Aorta (tissue), 5 donors: ENCODE measurements around the gene SRGAP2C. TPM values are rescaled to one million over a fixed set of nuclear protein-coding genes. Genes with fewer than 3 reads are reported as not detected.
"Not testable (repeated sequence)": the region's sequence is repeated elsewhere in the genome, so short reads cannot be mapped to it uniquely, and the experiment has no call there.

Experiments used
- ATAC-seq: fragments of 200-7000 bp; cut with Tn5 transposase; one replicate; pipeline ENCODE4 v1.9.1; 2022; ENCODE audit warnings: moderate library complexity; ENCODE audit not compliant: low FRiP score
- DNase-seq, 2 donors: peaks; one replicate each; pipeline ENCODE4 v3.0.0-alpha.2; 2020
- H3K27ac ChIP-seq, 2 donors: one replicate each; pipeline ENCODE4 v1.5.1; 2013; ENCODE audit warnings: low read length in 2 of 2, mild to moderate bottlenecking in 2 of 2, moderate library complexity in 2 of 2, control low read depth in 1 of 2, inconsistent platforms in 1 of 2, low read depth in 1 of 2
- H3K27me3 ChIP-seq, 2 donors: one replicate each; pipeline ENCODE4 v1.6.1; 2013; ENCODE audit warnings: control low read depth in 1 of 2, low read length in 1 of 2, mild to moderate bottlenecking in 1 of 2, moderate library complexity in 1 of 2; ENCODE audit not compliant: insufficient read depth in 2 of 2, control insufficient read depth in 1 of 2
- H3K36me3 ChIP-seq, 2 donors: one replicate each; pipeline ENCODE4 v1.6.1; 2013; ENCODE audit warnings: control low read depth in 1 of 2, low read length in 1 of 2, mild to moderate bottlenecking in 1 of 2; ENCODE audit not compliant: insufficient read depth in 2 of 2, control insufficient read depth in 1 of 2
- H3K4me1 ChIP-seq, 2 donors: one replicate each; pipeline ENCODE4 v1.6.1; 2013; ENCODE audit warnings: low read length in 2 of 2, control low read depth in 1 of 2, mild to moderate bottlenecking in 1 of 2, moderate library complexity in 1 of 2; ENCODE audit not compliant: insufficient read depth in 2 of 2, control insufficient read depth in 1 of 2
- H3K4me3 ChIP-seq, 2 donors: one replicate each; pipeline ENCODE4 v1.5.1; 2013; ENCODE audit warnings: low read length in 2 of 2, control low read depth in 1 of 2, mild to moderate bottlenecking in 1 of 2
- H3K9me3 ChIP-seq: one replicate; pipeline ENCODE4 v1.6.1; 2013; ENCODE audit warnings: mild to moderate bottlenecking, low read length; ENCODE audit not compliant: control insufficient read depth
- WGBS, 2 donors: extraction: QIAGEN DNeasy Blood & Tissue Kit; methylation state at CpG; one replicate each; pipeline ENCODE4 v1.1.7; 2013; 5-methylcytosine and 5-hydroxymethylcytosine counted together
- intact Hi-C, 2 donors: fragments of 100-400 bp; cut with DNase I; formaldehyde crosslinking; loops; one replicate each; pipeline versions ENCODE4 v1.14.2 to v1.15.0; 2022
- polyA plus RNA-seq, 2 donors: library from polyadenylated mRNA; stranded (reverse); fragments of 200-250 nt; gene quantifications; one replicate each; pipeline ENCODE4 v1.2.3, GENCODE V29; 2013
- total RNA-seq, 2 donors: library from RNA; stranded (reverse); fragmentation: NEBNext Ultra II Directional; extraction: Animal tissue kit (Norgen Biotek cat#: 25700); gene quantifications; one replicate each; pipeline ENCODE4 v1.2.1, GENCODE V29; 2021
- donor health status: healthy with polysubstance abuse.
- donor health status: Bipolar disorder and iron deficiency.
- donor health status: DM: no; HTN: no; CAD: no.
- donor health status: DM: no; HTN: no; CAD: no.
- donor health status: DM: yes; HTN: yes; CAD: no.

SRGAP2C gene
- total and polyA plus RNA-seq, 4 donors, result 4.4 to 42.7 (median 22.0) TPM

DNA sequence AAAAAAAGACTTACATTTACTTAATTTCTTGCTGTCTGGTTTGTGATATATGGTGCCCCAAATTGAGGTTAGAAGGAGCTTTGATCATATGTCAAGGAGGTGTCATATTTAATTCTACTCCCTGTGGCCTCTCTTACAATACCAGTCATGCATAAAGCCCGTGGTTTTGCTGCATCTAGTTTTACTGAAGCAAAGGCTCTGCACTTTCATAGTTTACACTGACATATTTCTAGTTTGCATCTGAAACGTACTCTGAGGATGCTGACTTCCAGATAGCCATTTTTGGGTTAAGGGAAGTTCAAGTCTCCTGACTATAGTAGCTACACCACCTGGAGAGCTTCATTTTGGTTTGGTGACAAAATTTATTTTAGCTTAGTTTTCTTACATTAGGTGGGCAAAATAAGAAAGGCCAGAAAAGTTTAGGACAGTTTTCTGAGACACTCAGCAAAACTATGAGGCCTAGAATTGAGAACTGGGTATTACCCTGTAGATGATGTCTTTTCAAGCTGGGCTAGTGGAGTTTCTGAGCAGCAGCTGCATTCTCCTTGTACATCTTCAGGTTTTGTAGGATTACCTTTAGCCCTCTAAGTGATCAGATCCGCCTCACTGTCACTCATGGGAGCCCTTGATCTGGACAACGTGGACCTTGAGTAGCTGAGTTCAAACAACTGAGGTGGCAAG, 47.8 kb downstream of the SRGAP2C start:
- ATAC-seq, H3K4me3 ChIP-seq, H3K36me3 ChIP-seq, H3K9me3 ChIP-seq, DNase-seq, intact Hi-C loops, H3K27ac ChIP-seq, H3K4me1 ChIP-seq, H3K27me3 ChIP-seq: not testable (repeated sequence)
- 41 to 56% methylated on average over 1 of the region's 4 CpGs for WGBS, 2 donors

DNA sequence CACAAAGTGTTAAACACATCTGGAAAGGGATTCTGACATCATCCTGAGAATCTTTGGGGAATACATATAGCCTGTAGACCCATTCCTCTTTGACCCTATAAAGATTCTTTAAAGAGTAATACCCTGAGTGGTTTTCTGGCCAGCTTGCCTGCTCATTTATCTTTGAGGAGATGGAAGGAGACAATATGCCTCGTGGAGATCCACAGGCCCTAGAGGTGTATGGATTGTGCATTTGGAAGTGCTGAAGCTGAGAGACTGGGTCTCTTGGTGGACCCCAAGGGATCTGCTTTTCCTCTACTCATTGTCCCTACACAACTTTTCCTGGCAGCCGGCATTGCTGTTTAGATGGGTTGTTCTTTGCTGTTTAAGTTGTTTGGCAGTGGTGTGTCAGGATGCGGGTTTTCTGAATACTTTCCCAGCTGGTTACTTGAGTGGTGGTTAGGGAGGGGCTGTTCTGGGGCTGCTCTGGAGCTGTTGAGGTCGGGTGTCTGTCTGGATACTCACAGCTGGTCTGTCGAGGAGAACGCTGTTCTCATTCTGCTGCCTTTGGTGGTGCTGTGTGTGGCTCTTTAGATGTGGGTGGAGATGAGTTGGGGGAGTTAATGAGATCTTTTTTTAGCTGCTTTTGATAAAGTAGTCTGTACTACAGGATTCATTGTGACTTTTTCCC, 49.5 kb downstream of the SRGAP2C start:
- intact Hi-C loops, H3K9me3 ChIP-seq, H3K27me3 ChIP-seq, H3K4me1 ChIP-seq, H3K36me3 ChIP-seq, H3K4me3 ChIP-seq, H3K27ac ChIP-seq, ATAC-seq, DNase-seq: not testable (repeated sequence)
- WGBS, 2 donors, result 10% methylated on average over 2 of the region's 6 CpGs; no CpG with 5 or more reads in 1 of the 2 donors

DNA sequence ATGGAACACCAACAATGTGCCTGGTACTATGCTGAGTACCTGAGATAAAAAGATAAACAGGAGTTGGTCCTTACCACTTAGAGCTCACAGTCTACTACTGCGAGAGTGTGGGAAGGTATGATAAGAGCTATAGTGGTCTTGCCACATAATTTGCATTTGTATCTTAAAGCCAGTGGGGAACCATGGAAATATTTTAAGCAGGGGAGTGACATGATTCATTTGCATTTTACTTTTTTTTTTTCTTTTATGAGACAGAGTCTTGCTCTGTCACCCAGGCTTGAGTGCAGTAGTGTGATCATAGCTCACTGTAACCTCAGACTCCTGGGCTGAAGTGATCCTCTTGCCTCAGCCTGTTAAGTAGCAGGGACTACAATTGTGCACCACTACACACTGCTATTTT, 53.6 kb downstream of the SRGAP2C start:
- ATAC-seq, H3K27ac ChIP-seq, intact Hi-C loops, H3K27me3 ChIP-seq, H3K4me3 ChIP-seq, H3K9me3 ChIP-seq, H3K4me1 ChIP-seq, H3K36me3 ChIP-seq, DNase-seq: not testable (repeated sequence)
- 96 to 100% methylated on average over 1 of the region's 1 CpG for WGBS, 2 donors

DNA sequence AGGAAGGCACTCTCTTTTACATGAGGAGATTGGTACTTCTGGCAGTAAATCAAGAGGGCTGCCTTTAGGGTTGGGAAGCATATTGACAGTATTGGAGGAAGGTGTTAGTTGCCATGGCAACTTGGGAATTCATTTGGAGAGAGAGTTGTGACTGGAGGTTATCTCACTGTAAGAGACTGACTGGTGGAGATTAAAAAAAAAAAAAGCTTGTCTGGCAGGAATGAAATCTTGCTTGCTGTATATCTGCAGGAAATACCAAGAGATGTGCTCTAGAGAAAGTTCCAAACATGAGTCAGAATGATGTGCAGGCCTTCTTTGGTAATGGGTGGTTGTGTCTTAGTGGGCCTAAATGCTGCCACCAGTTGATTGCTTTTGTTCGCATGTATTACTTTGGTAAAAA, 59.1 kb downstream of the SRGAP2C start:
- H3K4me1 ChIP-seq, ATAC-seq, H3K4me3 ChIP-seq, DNase-seq, H3K9me3 ChIP-seq, H3K36me3 ChIP-seq, intact Hi-C loops, H3K27ac ChIP-seq, H3K27me3 ChIP-seq: not testable (repeated sequence)
- WGBS, 2 donors, result 50% methylated on average over 1 of the region's 1 CpG; no CpG with 5 or more reads in 1 of the 2 donors

DNA sequence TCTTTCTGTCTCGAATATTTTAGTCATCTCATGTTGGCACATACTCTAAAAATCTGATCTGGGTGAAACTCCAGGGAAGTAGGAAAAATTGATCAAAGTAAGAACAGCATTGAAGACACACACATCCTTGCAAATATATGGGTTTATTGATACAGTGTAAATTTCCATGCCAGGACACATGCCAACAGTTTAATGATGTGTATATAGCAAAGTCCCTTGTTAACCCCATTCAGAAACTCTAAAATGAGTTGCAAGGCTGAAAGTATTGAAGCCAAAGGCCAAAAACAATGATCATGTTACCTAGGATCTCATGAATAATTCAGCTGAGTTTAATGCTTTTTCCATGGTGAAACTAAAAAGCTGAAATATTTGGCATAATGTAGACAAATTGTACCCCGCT, 61.6 kb downstream of the SRGAP2C start:
- H3K27me3 ChIP-seq, ATAC-seq, H3K27ac ChIP-seq, H3K4me1 ChIP-seq, H3K36me3 ChIP-seq, DNase-seq, H3K4me3 ChIP-seq, H3K9me3 ChIP-seq, intact Hi-C loops: not testable (repeated sequence)
- WGBS, 2 donors, result no CpG with 5 or more reads among the region's 2 CpGs

DNA sequence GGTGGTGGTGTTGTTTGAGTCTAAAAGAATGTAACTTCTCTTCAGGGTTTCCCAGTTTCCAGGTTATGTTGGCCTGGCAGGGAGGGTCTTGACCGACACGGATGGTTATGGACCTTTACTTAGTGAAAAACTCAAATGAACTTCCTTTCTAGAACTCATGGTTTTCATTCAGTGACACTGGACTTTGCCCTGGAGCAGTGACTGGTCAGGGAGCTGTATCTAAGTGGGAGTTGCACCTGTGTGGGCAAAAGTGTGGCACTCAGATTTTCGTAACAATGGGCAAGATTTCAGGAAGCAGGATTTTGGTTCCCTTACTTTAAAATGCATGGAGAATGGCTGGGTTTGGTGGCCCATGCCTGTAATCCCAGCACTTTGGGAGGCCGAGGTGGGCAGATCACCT, 67.9 kb downstream of the SRGAP2C start:
- no CpG with 5 or more reads among the region's 4 CpGs for WGBS, 2 donors
- H3K4me1 ChIP-seq, intact Hi-C loops: not testable (repeated sequence)

DNA sequence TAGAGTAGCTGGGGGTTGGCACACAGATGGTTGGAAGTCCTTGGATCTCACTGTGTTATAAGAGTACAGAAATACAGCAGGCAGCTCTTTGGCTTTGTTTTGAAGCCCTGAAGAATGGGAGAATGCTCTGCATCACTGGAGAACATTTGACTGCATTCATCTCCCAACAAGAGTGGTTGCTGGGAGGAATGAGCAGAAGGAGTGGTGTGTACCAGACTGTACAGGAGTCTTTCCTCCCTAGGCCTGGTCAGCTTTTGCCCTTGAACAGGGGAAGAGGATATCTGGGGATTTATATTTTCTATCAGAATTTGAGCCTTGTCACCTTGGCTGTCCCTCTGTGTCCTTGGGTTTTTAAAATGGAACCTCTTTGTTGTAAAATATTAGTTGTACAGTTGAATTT, 69.8 kb downstream of the SRGAP2C start:
- H3K27ac ChIP-seq, H3K4me1 ChIP-seq, H3K27me3 ChIP-seq, ATAC-seq, DNase-seq, H3K4me3 ChIP-seq, H3K36me3 ChIP-seq, intact Hi-C loops, H3K9me3 ChIP-seq: not testable (repeated sequence)

More for the DNA sequence above, 67.9 kb downstream of the SRGAP2C start:
- H3K27ac ChIP-seq, H3K36me3 ChIP-seq, ATAC-seq, H3K4me3 ChIP-seq, DNase-seq, H3K27me3 ChIP-seq, H3K9me3 ChIP-seq: not testable (repeated sequence)

DNA sequence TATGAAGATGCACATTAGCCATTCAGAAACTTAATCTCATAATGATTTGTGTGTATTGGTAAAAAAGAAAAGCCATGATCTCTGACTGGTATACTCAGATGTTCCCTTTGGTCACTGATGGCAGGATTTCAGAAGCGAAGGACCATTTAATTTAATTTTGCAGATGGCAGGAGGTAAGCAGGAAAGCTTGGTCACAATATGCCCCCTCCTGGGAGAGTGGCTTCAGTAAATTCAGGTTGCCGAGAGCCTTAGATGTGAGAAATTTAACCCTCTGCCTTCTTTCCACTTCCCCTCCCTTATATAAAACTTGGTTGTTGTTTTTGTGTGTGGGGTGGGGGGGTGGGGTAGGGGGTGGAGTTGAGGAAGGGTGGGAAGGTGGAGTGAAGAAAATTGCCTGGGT, 72.9 kb downstream of the SRGAP2C start:
- H3K27me3 ChIP-seq, intact Hi-C loops, H3K4me1 ChIP-seq, H3K4me3 ChIP-seq, H3K9me3 ChIP-seq, H3K27ac ChIP-seq, H3K36me3 ChIP-seq, DNase-seq, ATAC-seq: not testable (repeated sequence)
- WGBS, 2 donors, result no CpG with 5 or more reads among the region's 2 CpGs

DNA sequence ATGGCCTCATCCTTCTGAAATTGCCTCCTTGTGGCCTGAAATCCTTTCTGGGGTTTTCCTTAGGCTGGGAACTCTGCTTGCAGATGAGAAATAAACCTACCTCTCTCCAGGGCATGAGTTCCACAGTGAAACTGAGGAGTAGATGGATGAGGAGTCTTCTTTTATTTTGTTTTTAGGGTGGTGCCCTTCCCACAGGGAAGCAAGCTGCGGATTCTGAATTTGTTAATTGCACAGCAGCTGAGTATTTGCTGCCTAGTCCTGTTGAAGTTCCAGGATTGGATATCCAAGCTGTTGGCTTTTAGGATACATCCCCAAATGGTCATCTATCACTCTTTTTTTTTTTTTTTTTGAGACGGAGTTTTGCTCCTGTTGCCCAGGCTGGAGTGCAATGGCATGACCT, 73.4 kb downstream of the SRGAP2C start:
- 83% methylated on average over 2 of the region's 2 CpGs; no CpG with 5 or more reads in 1 of the 2 donors for WGBS, 2 donors
- DNase-seq, result not testable (repeated sequence)

More for the DNA sequence above, 73.4 kb downstream of the SRGAP2C start:
- H3K4me3 ChIP-seq, H3K27me3 ChIP-seq, intact Hi-C loops, ATAC-seq, H3K27ac ChIP-seq, H3K9me3 ChIP-seq, H3K4me1 ChIP-seq, H3K36me3 ChIP-seq: not testable (repeated sequence)
